H1 (cell line): ENCODE data around the gene TJP3. TPM values are rescaled to one million over a fixed set of nuclear protein-coding genes. Genes with fewer than 3 reads are reported as not detected.

Source experiments
- CTCF ChIA-PET: fragments of 300-600 bp; sonication (Branson Sonifier 250); formaldehyde crosslinking; loops from one replicate; lab custom pipeline; 2021; ENCODE audit not compliant: partially characterized antibody; lab: Charles Lee
- POLR2A ChIA-PET: fragments of 300-600 bp; sonication (Branson Sonifier 250); formaldehyde crosslinking; loops from one replicate; lab custom pipeline; 2021; ENCODE audit warnings: inconsistent platforms; ENCODE audit not compliant: partially characterized antibody; lab: Charles Lee
- DNase-seq, 2 experiments: peaks; one replicate each; pipeline versions ENCODE4 v3.0.0 to v3.0.0-alpha.2; 2010 to 2022; ENCODE audit warnings: low spot score in 2 of 2, low read depth in 1 of 2, mixed read lengths in 1 of 2
- FAIRE-seq: peaks from 2 replicates; lab custom pipeline; 2011; peaks lifted over from hg19 to GRCh38; lab: Jason Lieb, UNC
- H2AFZ ChIP-seq: 2 replicates; pipeline ENCODE4 v1.8.1; 2012; ENCODE audit warnings: low read length, inconsistent platforms
- H2AK5ac ChIP-seq: 2 replicates; pipeline ENCODE4 v1.6.1; 2013; ENCODE audit warnings: low read depth, low read length
- H2BK120ac ChIP-seq: replicated peaks from 2 replicates; pipeline ENCODE3; 2013; ENCODE audit warnings: low read depth, low read length, inconsistent platforms
- H2BK12ac ChIP-seq: 2 replicates; pipeline ENCODE4 v1.6.1; 2013; ENCODE audit warnings: low read depth, low read length
- H2BK15ac ChIP-seq: 2 replicates; pipeline ENCODE4 v1.6.1; 2013; ENCODE audit warnings: low read length
- H2BK20ac ChIP-seq: 2 replicates; pipeline ENCODE4 v1.6.1; 2013; ENCODE audit warnings: low read length
- H2BK5ac ChIP-seq: 2 replicates; pipeline ENCODE4 v1.6.1; 2013; ENCODE audit warnings: low read depth, low read length
- H3K14ac ChIP-seq: 2 replicates; pipeline ENCODE4 v1.6.1; 2013; ENCODE audit warnings: inconsistent platforms; ENCODE audit not compliant: insufficient read length
- H3K18ac ChIP-seq: 2 replicates; pipeline ENCODE4 v1.6.1; 2013; ENCODE audit warnings: low read length; ENCODE audit errors: extremely low read depth
- H3K23ac ChIP-seq: 2 replicates; pipeline ENCODE4 v1.6.1; 2013; ENCODE audit warnings: inconsistent platforms; ENCODE audit not compliant: insufficient read length
- H3K23me2 ChIP-seq: 2 replicates; pipeline ENCODE4 v1.6.1; 2013; ENCODE audit warnings: low read depth, low read length
- H3K27ac ChIP-seq: 2 replicates; pipeline ENCODE4 v1.6.1; 2011; ENCODE audit warnings: low read depth, low read length, inconsistent platforms
- H3K27me3 ChIP-seq, 4 experiments: replicated peaks in 1 of 4; 1 replicate in 1 of 4; 2 replicates in 3 of 4; pipeline versions ENCODE4 v1.6.1 to v1.8.1; 2011 to 2013; ENCODE audit warnings: low read length in 3 of 4, mild to moderate bottlenecking in 3 of 4, inconsistent platforms in 2 of 4, mixed read lengths in 2 of 4, moderate library complexity in 1 of 4; ENCODE audit not compliant: control insufficient read depth in 3 of 4, insufficient read depth in 3 of 4; ENCODE audit errors: extremely low read depth in 1 of 4
- H3K36me3 ChIP-seq, 4 experiments: 2 replicates each; pipeline versions ENCODE4 v1.6.1 to v1.8.1; 2011 to 2013; ENCODE audit warnings: mild to moderate bottlenecking in 4 of 4, low read length in 3 of 4, moderate library complexity in 2 of 4, control low read depth in 1 of 4, inconsistent platforms in 1 of 4; ENCODE audit not compliant: insufficient read depth in 4 of 4, control insufficient read depth in 2 of 4
- H3K4ac ChIP-seq: replicated peaks from 2 replicates; pipeline ENCODE3; 2013; ENCODE audit warnings: low read length, low read depth, mixed read lengths, inconsistent platforms; ENCODE audit not compliant: insufficient read length
- H3K4me1 ChIP-seq, 4 experiments: replicated peaks in 1 of 4; 1 replicate in 1 of 4; 2 replicates in 3 of 4; pipeline versions ENCODE4 v1.6.1 to v1.8.1; 2011 to 2013; ENCODE audit warnings: low read length in 3 of 4, inconsistent platforms in 2 of 4, mixed read lengths in 1 of 4; ENCODE audit not compliant: insufficient read depth in 4 of 4, control insufficient read depth in 3 of 4
- H3K4me2 ChIP-seq, 2 experiments: 2 replicates each; pipeline versions ENCODE4 v1.6.1 to v1.8.1; 2011 to 2013; ENCODE audit warnings: low read depth in 2 of 2, low read length in 2 of 2, control low read depth in 1 of 2, inconsistent platforms in 1 of 2, mild to moderate bottlenecking in 1 of 2; ENCODE audit not compliant: insufficient read depth in 1 of 2
- H3K4me3 ChIP-seq, 4 experiments: fragments of 200-600, 300-600 bp in 1 of 4; sonication (generic), shearing (Covaris generic), sonication (Bioruptor Twin) in 1 of 4; 2 replicates each; pipeline versions ENCODE4 v1.5.1 to v1.8.1; 2011 to 2016; ENCODE audit warnings: low read length in 4 of 4, low read depth in 3 of 4, control low read depth in 2 of 4, inconsistent platforms in 2 of 4, mild to moderate bottlenecking in 2 of 4, mixed read lengths in 1 of 4, moderate library complexity in 1 of 4; ENCODE audit not compliant: insufficient read depth in 2 of 4; ENCODE audit errors: extremely low read depth in 1 of 4
- H3K56ac ChIP-seq: replicated peaks from 2 replicates; pipeline ENCODE3; 2013; ENCODE audit warnings: low read depth, mild to moderate bottlenecking, mixed read lengths, low read length, inconsistent platforms; ENCODE audit not compliant: insufficient read length
- H3K79me1 ChIP-seq: 2 replicates; pipeline ENCODE4 v1.6.1; 2013; ENCODE audit warnings: low read depth, low read length, control low read depth
- H3K79me2 ChIP-seq, 2 experiments: 2 replicates each; pipeline versions ENCODE4 v1.6.1 to v1.8.1; 2012 to 2013; ENCODE audit warnings: low read length in 2 of 2, mild to moderate bottlenecking in 2 of 2, inconsistent platforms in 1 of 2; ENCODE audit not compliant: insufficient read depth in 2 of 2, control insufficient read depth in 1 of 2
- H3K9ac ChIP-seq, 4 experiments: replicated peaks in 1 of 4; 1 replicate in 1 of 4; 2 replicates in 3 of 4; pipeline versions ENCODE4 v1.6.1 to v1.8.1; 2011 to 2013; ENCODE audit warnings: low read depth in 3 of 4, low read length in 3 of 4, control low read depth in 2 of 4, mild to moderate bottlenecking in 2 of 4, moderate library complexity in 2 of 4, inconsistent platforms in 1 of 4; ENCODE audit errors: extremely low read depth in 1 of 4
- H3K9me3 ChIP-seq, 2 experiments: 2 replicates each; pipeline versions ENCODE4 v1.6.1 to v1.8.1; 2012 to 2013; ENCODE audit warnings: mild to moderate bottlenecking in 2 of 2, moderate library complexity in 2 of 2, control low read depth in 1 of 2, inconsistent platforms in 1 of 2, low read depth in 1 of 2, low read length in 1 of 2, mixed read lengths in 1 of 2; ENCODE audit not compliant: insufficient read depth in 2 of 2
- H4K20me1 ChIP-seq, 2 experiments: replicated peaks in 1 of 2; 2 replicates each; pipeline versions ENCODE3 to v1.8.1; 2011 to 2013; ENCODE audit warnings: inconsistent platforms in 2 of 2, low read length in 2 of 2, mild to moderate bottlenecking in 1 of 2; ENCODE audit not compliant: insufficient read depth in 2 of 2, control insufficient read depth in 1 of 2
- H4K5ac ChIP-seq: 2 replicates; pipeline ENCODE4 v1.6.1; 2013; ENCODE audit warnings: low read length, low read depth, mixed read lengths, inconsistent platforms; ENCODE audit not compliant: insufficient read length
- H4K8ac ChIP-seq: 2 replicates; pipeline ENCODE4 v1.8.0; 2013; ENCODE audit warnings: mild to moderate bottlenecking, moderate library complexity, low read length, inconsistent platforms; ENCODE audit not compliant: insufficient read depth; ENCODE audit errors: extremely low read depth
- H4K91ac ChIP-seq: replicated peaks from 2 replicates; pipeline ENCODE3; 2013; ENCODE audit warnings: low read length, mixed read lengths, inconsistent platforms; ENCODE audit not compliant: insufficient read length
- ASH2L ChIP-seq: fragments of 200-600, 300-600 bp; sonication (generic); IDR thresholded peaks from one replicate; pipeline ENCODE4 v1.7.1; 2017; ENCODE audit warnings: low read length
- EP300 ChIP-seq, 2 experiments: IDR thresholded peaks; 1 replicate in 1 of 2; 2 replicates in 1 of 2; pipeline ENCODE4 v1.6.1; 2011 to 2012; ENCODE audit warnings: low read depth in 2 of 2, low read length in 2 of 2, mild to moderate bottlenecking in 2 of 2, borderline replicate concordance in 1 of 2, inconsistent platforms in 1 of 2, moderate library complexity in 1 of 2
- HDAC2 ChIP-seq, 2 experiments: fragments of 300-600 bp in 1 of 2; sonication (generic) in 1 of 2; IDR thresholded peaks; 2 replicates each; pipeline ENCODE4 v1.6.1; 2011 to 2012; ENCODE audit warnings: low read depth in 2 of 2, low read length in 2 of 2, mild to moderate bottlenecking in 2 of 2, moderate library complexity in 2 of 2, borderline replicate concordance in 1 of 2, inconsistent platforms in 1 of 2
- KDM1A ChIP-seq: fragments of 200-600, 300-600 bp; sonication (generic); IDR thresholded peaks from 2 replicates; pipeline ENCODE4 v1.7.1; 2016; ENCODE audit warnings: mild to moderate bottlenecking, low read length, borderline replicate concordance
- KDM5A ChIP-seq: fragments of 200-600 bp; IDR thresholded peaks from 2 replicates; pipeline ENCODE4 v1.7.1; 2012; ENCODE audit warnings: mild to moderate bottlenecking, low read length, inconsistent platforms, mixed read lengths
- MAFK ChIP-seq: IDR thresholded peaks from 2 replicates; pipeline ENCODE4 v1.6.1; 2012; ENCODE audit warnings: low read depth, mild to moderate bottlenecking, improper control_type of control experiment, low read length
- SIX5 ChIP-seq: IDR thresholded peaks from 2 replicates; pipeline ENCODE4 v1.6.1; 2011; ENCODE audit warnings: mild to moderate bottlenecking, low read depth, low read length
- TAF7 ChIP-seq: optimal IDR thresholded peaks from 2 replicates; pipeline ENCODE3; 2011; ENCODE audit warnings: low read depth, mild to moderate bottlenecking, inconsistent platforms, low read length, moderate library complexity, borderline replicate concordance
- WGBS, 2 experiments: shearing (Covaris generic) in 1 of 2; methylation state at CpG; one replicate each; pipeline versions ENCODE4 v1.1.6 to v1.1.7; 2013 to 2015; ENCODE audit warnings: low lambda C conversion rate in 2 of 2, mixed read lengths in 2 of 2, inconsistent platforms in 1 of 2, low coverage in 1 of 2, missing lambda C conversion rate in 1 of 2; ENCODE audit not compliant: insufficient replicate concordance in 2 of 2, insufficient coverage in 1 of 2, insufficient read length in 1 of 2; ENCODE audit errors: extremely low coverage in 1 of 2, missing lambda C conversion rate in 1 of 2; 5-methylcytosine and 5-hydroxymethylcytosine counted together
- polyA plus RNA-seq, 7 experiments: library from polyadenylated mRNA; depleted of rRNA in 3 of 7; stranded (reverse) in 5 of 7; unstranded in 2 of 7; fragments of >200 nt in 5 of 7; fragments of 200-250 nt in 2 of 7; gene quantifications; 1 replicate in 5 of 7; 2 replicates in 1 of 7; 4 replicates in 1 of 7; pipeline versions ENCODE4 v1.2.1 to v1.2.3, GENCODE V29; 2011 to 2013; ENCODE audit warnings: missing spikeins in 2 of 7, mixed read lengths in 2 of 7
- total RNA-seq: library from RNA; stranded (reverse); fragmentation: NEBNext Ultra II Directional; extraction: Animal tissue kit (Norgen Biotek cat#: 25700); gene quantifications from 2 replicates; pipeline ENCODE4 v1.2.1, GENCODE V29; 2021
- TF ChIP-seq, protein P1 (sequence below): IDR thresholded peaks from 2 replicates; pipeline ENCODE4 v1.6.1; 2011; ENCODE audit warnings: low read length, improper control_type of control experiment

Gene TJP3
- total and polyA plus RNA-seq, 2 of the 8 experiments (the other 6 are each of a cell fraction or from before 2014, with no cell fraction given) = 17.1 to 26.1 TPM

- Histone ChIP-seq H2BK15ac (peak overlapping the region; percentile 92), H2BK12ac (peak overlapping the region; percentile 95; the same call in 1 of the 2 replicates), H3K4me3 (0 out of 8 replicates have a peak overlapping the region, but pooled peaks of 1 of the 4 experiments have one; percentile 2), H3K23me2 (peaks cover 13% of the 10 kb centered on the region; the same call in 1 of the 2 replicates), H2BK5ac (peak overlapping the region; percentile 98), H3K9ac (peak overlapping the region in 2 of 4 experiments; percentile 5 to 10; a peak in 4 of 7 replicates), H2BK20ac (peak overlapping the region; percentile 98; the same call in 1 of the 2 replicates), H3K27ac (peak overlapping the region; percentile 62; the same call in 1 of the 2 replicates), H3K4me1 (peaks cover 0 to 39% (median 28%) of the 10 kb centered on the region in 4 experiments; a peak in 6 of 7 replicates), H3K4me2 (peak overlapping the region; percentile 9 to 18; a peak in 2 of 4 replicates), H4K5ac (no peak overlapping the region), H3K23ac (no peak overlapping the region), H3K18ac (peak overlapping the region; percentile 83; the same call in 1 of the 2 replicates), H4K20me1 (peaks cover 3 to 11% of the 10 kb centered on the region in 2 experiments), H2BK120ac (peak overlapping the region; percentile 96), H4K91ac (peak overlapping the region; percentile 88), H3K79me1 (peaks cover 4% of the 10 kb centered on the region), H3K4ac (no peak overlapping the region), H4K8ac (peak overlapping the region; percentile 4; the same call in 1 of the 2 replicates), H3K9me3 (peaks cover 7 to 9% of the 10 kb centered on the region in 2 experiments), H3K56ac (no peak overlapping the region), H2AFZ (no peak overlapping the region), H2AK5ac (peak overlapping the region; percentile 94), H3K27me3 (no peaks in the 10 kb centered on the region; a peak in 1 of 7 replicates), H3K79me2 (peaks cover 0 to 29% of the 10 kb centered on the region in 2 experiments; a peak in 1 of 4 replicates), H3K14ac (no peak overlapping the region), H3K36me3 (peaks cover 0 to 5% (median 3%) of the 10 kb centered on the region in 4 experiments; a peak in 2 of 8 replicates)
- CTCF ChIA-PET = interaction anchor here (0.6 to 2.8 kb wide), 6 partner anchors 9 to 25 kb away, joined by 3 to 8 read pairs (median 5); no protein-coding TSS in a partner anchor
- no peak for FAIRE-seq
- DNase-seq = peak in 1 of 2 experiments; percentile 79
- 65% methylated on average over 17 of the region's 26 CpGs; no CpG with 5 or more reads in 1 of the 2 experiments for WGBS, 2 experiments
- POLR2A ChIA-PET = interaction anchor here (0.8 to 2.6 kb wide), 3 partner anchors 10 to 79 kb away, joined by 3 to 10 read pairs (median 6); partner anchors contain the start of gene MRPL54
- TF ChIP-seq KDM5A (no peak), ASH2L (peak; percentile 35), KDM1A (peak; percentile 96), TAF7 (no peak), MAFK (no peak), SIX5 (no peak), EP300 (IDR thresholded peaks at IDR 0.05; ENCODE audit: borderline replicate concordance in 1 of 2, low read depth in 2 of 2, low read length in 2 of 2) (peak in 1 of 2 experiments; percentile 23; a peak in 1 of 3 replicates), HDAC2 (IDR thresholded peaks at IDR 0.05; ENCODE audit: borderline replicate concordance in 1 of 2, low read depth in 2 of 2, low read length in 2 of 2) (peak in 1 of 2 experiments; percentile 81; a peak in 2 of 4 replicates)
- TF ChIP-seq, protein P1, sequence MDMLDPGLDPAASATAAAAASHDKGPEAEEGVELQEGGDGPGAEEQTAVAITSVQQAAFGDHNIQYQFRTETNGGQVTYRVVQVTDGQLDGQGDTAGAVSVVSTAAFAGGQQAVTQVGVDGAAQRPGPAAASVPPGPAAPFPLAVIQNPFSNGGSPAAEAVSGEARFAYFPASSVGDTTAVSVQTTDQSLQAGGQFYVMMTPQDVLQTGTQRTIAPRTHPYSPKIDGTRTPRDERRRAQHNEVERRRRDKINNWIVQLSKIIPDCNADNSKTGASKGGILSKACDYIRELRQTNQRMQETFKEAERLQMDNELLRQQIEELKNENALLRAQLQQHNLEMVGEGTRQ = no peak
Measured at GRCh38 chr19:3683405-3684053, 24.7 kb upstream of the TJP3 start.
